ENCODE measurements around the gene ASTN1.
"Not testable (repeated sequence)": the region's sequence is repeated elsewhere in the genome, so short reads cannot be mapped to it uniquely, and the experiment has no call there.

The ASTN1 gene

DNA sequence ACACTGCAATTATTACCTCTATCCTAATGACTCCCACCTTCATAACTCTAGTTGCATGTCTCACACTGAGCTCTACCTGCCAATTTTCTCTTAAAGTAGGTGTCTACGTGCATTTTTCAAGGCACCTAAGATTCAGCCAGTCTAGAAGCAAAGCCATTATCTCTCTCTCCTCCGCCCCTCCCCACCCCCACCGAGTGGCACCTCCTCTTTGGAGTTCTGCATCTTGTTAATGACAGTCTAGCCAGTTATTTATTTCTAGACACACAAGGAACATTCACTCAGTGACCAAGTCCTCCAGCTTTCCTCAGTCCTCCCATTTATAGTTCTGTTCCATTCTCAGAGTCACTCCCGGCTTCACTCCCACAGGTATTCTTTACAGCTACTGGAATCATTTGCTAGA, 47.6 kb downstream of the ASTN1 start:
- DNase-seq = no peak

DNA sequence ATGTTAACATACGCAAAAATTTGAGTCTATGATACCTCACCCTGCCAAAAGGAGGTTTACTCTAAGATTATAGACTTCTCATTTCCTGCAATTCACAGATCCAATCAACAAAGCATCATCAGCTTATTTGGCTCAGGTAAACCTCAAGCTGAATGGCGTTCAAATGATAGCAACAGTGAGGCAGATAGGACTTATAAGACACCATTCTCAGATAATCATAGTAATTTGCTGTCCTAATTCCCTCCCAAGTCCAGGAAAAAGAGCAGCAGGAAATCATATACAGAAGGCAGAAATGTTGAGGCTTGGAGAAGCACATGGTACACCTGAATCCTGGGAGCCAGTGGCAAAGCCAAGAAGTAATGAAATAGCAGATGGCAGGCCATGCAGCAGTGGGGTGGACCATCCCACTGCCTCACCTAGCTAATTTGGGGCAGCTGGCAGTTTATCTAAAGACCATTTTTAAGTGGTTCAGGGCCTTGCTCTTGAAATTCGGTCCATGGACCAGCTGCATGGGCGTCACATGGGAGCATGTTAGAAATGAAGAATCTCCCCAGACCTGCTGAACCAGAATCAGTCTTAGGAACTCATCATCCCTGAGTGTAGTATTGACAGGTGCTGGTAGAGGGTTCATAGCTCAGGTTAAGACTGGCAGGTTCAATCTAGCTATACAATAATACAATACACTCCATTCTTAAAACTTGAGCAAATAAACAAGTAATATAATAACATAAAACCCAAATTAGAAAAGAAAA, 57.7 kb downstream of the ASTN1 start:
- DNase-seq = no peak

DNA sequence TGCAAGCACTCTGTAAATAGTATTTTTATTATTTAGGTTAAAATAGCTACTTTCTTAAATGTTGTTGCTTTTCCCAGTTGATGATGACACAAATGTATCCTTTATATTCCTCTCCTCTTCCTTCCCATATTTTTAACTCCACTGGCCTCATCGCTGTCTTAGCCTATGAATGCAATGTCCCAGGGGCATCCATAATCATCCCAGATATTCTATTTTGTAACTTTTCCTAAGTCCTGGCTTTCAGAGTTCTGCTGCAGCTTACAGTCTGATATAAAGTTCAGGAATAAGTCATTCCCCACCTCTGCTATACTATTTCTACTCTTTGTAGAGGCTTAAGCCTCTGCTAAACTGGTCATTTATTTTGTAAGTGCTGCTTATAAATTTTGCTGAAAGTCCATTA, 58.3 kb downstream of the ASTN1 start:
- DNase-seq = no peak

DNA sequence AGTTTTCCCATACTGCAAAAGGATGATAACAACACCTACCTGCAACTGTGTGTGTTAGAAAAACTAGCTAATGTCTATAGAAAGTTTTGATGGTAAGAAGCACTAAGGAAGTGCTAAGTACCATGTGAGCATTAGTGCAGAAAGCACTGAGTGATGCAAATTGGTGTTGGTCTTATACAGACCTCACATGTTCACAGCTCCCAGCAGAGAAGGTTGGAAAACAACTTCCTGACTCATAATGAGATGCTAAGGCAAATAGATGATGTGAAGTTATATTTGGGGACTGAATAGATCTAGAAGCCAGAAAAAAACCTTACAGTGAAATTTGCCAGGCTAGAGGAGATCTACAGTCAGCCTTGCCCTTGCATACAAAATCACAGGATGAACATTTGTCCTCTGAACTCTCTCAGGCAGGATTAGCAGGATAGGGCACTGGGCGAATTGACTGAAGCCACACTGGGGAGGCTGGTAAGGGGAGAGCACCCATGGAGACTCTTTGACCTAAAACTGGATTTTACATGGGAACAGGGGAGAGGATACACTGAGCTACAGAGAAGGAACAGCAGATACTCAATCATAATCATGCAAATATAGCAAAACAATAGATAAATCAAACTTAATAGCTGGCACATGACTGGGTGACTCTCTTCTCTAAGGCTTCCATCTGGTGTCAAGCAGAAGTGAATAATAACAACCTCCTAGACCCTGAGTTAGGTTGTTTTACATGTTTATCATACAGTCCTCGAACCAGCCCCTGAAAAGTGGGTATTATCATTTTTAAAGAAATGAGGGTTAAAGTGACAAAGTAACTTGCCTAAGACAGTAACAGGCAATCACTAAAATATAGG, 61.3 kb downstream of the ASTN1 start:
- no peak for DNase-seq

- DNase-seq = no peak
These were observed 72.5 kb downstream of the ASTN1 start for GRCh38 chr1:177092001-177092400.

DNA sequence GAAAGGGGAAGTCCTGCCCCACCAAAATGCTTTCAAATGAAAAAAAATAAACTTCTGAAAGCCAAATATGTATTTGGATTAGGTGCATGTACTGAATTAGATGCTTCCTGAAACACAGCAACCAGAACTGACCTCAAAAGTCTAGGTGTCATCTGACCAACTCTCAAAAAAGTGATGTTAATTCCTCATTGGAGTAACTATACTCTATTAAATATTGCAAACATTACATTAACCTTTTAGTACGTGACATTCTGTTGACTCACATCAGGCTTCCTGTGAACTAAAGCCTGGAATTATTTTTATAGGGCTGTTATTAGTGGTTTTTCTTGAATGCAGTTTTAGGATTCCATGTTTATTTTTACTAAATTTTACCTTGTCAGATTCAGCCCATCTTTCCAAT, 73.5 kb downstream of the ASTN1 start:
- no peak for DNase-seq

DNA sequence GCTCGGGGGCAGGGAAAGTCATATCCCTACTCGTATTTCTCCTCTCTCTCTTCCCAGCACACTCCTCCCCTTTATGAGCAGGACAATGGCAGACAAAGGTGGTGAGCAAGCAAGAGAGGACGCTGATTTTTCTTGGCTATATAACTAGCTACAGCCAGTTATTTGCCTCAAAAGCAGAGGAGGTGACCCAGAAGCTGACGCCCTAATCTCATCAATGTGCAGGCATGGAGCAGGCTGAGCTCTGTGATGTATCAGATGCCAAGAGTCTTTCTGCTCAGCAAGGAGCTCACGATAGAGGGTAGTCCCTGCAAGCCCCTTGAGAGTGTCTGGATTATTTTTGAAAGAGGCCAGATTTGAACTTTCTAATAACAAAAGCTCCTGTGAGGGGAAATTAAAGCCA, 75.5 kb downstream of the ASTN1 start:
- DNase-seq = no peak

DNA sequence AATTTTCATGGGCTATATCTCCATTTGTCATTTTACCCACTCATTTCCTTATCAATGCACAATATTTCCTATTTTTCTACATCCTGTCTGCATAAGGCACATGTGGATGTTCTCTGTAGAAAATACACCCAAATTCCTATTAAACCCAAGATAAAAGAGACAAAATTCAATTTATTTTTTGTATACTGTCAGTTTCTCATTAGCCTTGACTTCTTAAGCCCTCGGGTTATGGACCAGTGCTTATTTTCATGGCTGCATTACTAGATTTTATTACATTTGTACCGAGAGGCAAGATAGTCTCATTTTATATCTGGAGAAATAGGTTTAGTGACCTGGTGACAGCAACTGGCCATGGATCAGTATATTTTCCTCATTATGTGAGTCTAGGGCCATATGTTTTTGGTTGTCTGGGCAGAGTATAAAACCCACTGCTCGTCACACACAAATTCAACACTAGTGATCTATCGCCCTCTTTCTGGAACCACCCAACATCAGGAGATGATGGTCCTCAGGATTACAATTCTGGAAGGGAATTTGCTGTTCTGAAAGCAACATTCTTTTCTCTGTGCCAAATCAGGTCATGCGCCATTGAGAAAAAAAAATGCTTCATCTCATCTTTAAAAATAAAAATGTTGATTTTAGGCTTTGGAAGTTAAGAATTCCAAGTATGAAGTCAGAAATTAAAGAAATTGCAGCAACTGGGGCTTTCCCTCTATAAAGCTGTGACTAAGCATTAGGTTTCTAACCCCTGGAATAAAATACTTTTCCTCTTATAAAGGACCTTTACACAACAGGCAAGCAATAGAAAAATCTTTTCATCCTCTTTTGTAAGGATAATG, 81.4 kb downstream of the ASTN1 start:
- DNase-seq = no peak

DNA sequence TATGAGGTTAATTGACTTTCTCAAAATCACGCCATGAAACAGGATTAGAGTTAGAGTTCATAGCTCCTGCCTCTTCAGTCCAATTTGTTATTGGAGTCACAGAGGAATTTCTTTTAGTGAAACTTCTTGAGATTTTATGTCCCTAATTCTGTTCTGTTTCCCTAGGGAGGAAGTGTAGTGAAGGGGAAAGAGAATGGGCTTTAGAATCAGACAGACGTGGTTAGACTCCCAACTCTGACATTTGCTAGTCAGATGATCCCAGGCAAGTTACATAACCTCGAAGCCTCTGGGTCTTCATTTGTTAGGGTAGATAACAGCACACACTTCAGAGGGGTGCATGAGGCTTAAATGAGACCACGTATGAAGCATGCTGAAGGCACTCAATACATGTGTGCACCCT, 83.9 kb downstream of the ASTN1 start:
- DNase-seq = peak in 5 of 56 donors; percentile 7 to 22 (median 18)

DNA sequence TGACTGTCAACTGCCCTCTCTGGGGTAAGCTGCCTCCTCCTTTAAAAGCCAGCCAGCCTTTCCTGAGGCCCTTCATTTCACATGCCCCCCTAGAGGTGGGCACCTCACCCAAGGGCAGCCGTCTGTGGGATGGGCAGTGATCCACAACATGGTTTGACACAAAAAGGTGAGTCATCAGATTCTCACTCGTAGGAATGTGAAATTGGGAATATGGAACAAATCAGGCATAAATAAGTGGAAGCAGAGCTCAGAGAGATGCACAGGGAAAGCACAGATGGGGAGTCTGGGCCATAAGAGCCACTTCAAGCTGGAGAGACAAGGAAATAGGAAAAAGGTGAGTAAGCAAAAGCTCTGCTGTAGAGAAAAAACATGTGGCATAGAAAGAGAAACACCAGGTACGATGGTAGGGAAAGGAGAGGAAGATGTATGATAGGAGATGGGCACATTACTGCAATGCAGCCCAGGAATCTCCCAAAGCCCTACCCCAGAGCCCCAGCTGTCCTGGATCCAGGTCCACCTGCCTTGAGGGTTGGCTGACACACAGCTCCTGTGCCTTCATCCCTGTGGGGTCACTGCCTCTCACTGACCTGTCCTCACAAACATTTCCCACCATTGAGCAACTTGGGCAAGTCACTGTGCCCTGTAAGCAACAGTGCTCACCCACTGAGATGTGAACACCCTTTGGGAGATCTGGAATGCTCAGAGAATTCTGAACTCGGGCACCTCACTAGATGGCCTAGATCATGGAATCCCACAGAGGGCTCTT, 86.6 kb downstream of the ASTN1 start:
- no peak for DNase-seq

GRCh38 chr1:177077006-177077405, 87.5 kb downstream of the ASTN1 start:
- no peak for DNase-seq

- DNase-seq = not testable (repeated sequence)
These were observed 89.7 kb downstream of the ASTN1 start for GRCh38 chr1:177074811-177075210.

DNA sequence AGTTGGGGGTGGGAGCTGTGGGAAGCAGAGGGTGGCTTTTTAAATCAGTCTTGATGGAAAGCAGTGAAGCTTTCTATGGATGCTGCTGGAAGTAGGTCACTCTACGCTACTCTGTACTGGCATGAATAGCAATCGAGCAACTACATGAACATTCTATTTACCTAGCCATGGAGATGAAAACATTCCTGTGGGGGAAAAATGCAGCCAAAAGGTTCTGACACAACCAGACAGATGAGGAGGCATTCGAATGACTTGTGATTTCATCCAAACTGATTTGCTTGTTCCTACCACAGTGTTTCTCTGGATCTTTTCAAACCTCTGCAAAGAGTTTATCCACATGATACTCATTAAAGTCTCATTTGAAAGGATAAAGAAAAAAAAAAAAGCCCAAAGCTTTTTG, 95.0 kb downstream of the ASTN1 start:
- no peak for DNase-seq

DNA sequence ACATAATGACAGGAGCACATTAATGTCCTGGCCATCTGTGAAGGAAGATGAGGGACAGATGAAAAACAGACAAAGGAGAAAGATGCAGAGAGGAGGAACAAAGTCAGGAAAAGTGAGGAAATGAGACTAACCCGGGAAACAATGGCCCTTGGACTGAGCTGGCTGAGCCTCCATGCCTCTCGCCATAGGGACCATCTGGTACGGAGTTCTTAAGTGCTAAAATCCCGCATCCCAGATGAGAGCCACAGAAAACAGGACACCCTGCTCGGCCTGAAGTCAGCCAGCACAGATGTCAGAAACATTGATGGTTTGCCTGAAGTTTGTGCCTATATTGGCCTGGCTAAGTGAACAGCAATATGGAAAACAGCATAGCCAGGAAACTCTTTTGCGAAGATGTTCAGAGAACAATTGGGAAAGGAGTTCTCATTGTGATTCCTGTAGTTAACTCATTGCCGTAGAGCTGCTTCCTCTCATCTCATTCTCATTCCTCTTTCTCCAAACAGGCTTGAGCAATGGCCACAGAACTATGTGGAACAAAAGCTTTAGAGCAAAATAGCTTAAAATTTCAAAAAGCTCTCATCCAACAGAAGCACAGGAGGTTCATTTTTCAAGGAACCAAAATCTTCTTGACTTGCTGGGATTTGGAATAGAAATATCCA, 96.6 kb downstream of the ASTN1 start:
- DNase-seq = no peak

- DNase-seq = no peak
These were observed 99.1 kb downstream of the ASTN1 start for GRCh38 chr1:177065430-177065829.

DNA sequence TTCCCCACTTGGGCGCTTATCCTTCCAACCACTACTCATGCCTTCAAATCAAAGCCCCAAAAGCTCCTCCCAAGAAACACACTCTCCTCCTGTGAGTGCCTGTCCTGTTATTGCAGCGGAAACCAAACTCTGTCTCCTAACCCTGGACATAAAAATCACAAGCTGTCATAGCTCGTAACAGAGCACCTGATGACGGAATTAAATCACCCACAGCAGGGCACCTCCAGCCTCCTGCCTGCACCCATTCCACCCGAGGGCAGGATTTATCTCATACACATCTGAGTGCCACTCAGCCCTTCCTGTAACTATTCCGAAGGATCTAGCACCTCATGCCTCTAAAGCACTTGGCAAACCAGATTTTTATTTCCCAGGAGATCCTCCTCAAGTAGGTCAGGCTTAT, 100.9 kb downstream of the ASTN1 start:
- DNase-seq = no peak

- DNase-seq = no peak
These were observed 110.0 kb downstream of the ASTN1 start for GRCh38 chr1:177054542-177054941.

- no peak for DNase-seq
These were observed 110.9 kb downstream of the ASTN1 start for GRCh38 chr1:177053648-177054047.

DNA sequence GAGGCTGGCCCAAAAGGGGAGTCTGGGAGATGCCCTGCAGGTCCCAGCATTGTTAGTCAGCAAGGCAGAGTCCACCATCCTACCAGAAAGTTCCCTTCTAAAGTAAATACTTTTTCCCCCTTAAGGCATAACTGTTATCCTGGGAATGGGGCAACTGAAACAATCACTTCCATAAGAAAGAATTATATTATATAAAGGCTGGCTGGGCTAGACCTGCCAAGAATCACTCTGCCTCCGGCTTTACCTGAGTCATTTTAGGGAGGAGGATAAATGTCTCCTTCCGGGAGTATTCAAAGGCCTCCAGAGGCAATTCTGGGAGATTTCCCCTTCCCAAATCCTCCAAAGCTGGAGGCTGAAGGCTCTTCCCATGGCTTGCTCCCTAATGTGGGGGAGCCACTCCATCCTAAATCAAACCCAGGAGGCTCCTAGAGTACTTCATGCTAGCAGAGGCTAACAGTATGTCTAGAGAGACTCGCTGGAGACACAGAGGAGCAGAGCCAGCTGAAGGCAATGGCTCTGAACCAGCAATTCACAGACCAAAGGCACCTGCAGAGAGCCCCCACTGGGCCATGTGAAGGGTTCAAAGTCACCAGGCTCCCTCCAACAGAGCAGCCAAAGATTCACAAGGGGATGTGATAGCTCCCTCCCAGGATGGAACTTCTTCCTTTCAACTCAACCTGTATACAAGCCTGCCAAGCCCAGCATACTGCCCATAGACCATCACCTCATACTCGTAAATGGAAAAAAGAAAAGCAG, 116.0 kb downstream of the ASTN1 start:
- no peak for DNase-seq

DNA sequence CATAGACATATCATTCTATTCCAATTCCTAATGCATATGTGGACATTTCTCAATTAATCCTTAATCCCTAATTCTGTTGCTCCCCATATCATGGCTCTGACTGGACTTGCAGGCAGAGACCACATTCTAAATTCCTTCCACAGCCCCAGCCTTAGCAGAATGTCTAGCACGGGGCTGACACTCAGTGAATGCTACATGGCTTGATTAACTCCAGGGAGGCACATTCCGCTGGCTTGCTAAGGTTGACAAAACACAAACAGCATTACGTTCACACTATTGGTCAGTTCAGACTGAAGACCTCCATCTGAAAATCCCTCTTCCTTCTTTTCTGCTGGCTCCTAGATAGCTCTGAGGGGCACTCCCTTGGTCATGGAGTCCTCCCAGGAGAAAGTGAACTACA, 119.4 kb downstream of the ASTN1 start:
- DNase-seq = no peak

Measured in nucleus accumbens (tissue), 56 donors.